NCI-H446 treated with DMSO at 0.1 percent for 48 hours (cell line): Measurements from ENCODE around the gene HNRNPF.
A peak's percentile ranks its signal among the peaks of the same experiment; 100 is the strongest.
"Not testable (repeated sequence)": the region's sequence is repeated elsewhere in the genome, so short reads cannot be mapped to it uniquely, and the experiment has no call there.

Experiments used
- DNase-seq: peaks from one replicate; lab custom pipeline; 2025; lab: John Stamatoyannopoulos, UW

Gene HNRNPF, protein sequence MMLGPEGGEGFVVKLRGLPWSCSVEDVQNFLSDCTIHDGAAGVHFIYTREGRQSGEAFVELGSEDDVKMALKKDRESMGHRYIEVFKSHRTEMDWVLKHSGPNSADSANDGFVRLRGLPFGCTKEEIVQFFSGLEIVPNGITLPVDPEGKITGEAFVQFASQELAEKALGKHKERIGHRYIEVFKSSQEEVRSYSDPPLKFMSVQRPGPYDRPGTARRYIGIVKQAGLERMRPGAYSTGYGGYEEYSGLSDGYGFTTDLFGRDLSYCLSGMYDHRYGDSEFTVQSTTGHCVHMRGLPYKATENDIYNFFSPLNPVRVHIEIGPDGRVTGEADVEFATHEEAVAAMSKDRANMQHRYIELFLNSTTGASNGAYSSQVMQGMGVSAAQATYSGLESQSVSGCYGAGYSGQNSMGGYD

DNA sequence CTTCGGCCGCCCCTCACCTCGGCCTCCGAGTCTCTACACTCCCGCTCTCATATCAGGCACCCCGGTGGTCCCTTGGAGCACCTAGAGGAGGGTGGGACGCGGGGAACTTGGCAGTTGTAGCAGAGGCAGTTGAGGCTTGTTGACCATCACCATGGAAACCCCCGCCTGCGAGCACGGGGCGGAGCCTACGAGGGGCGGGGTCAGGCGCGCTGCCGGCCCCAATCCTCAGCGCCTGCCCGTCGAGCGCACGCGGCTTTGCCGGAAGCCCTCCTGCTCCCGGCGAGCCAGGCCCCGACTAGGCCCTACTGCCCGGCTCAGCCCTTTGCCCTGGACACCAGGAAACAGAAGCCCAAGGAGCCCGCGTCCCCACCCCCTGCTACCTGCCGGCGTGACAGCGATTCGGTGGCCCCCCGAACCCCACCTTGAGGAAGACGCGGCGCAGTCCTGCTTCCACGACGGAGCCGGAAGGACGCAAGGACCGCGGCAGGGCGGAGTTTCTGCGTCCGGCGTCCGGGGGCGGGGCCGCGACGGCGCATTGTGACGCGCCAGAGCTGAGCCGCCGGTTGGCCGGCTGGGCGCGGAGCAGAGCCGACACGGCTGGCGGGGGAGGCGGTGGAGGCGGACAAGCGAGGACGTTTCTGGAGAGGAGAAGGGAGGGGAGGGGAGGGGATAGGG lies at the start of gene HNRNPF:
TSS of gene HNRNPF (minus strand) at position 477 of the 675 bp plus-strand sequence. CDS start 21,302 bp downstream, outside the sequence.
- DNase-seq, result peak; percentile 70

DNA sequence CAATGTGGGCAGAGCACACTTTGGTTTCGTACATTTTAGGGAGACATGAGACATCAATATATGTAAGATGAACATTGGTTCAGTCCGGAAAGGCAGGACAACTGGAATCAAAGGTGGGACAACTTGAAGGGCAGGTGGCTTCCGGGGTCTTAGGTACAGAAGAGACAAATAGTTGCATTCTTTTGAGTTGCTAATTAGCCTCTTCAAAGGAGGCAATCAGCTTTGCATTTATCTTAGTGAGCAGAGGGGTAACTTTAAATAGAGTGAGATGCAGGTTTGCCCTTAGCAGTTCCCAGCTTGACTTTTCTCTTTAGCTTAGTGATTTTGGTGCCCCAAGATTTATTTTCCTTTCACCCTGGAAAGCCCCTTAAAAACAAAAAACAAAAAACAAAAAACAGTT lies 49.2 kb upstream of the HNRNPF start:
- DNase-seq, result no peak

DNA sequence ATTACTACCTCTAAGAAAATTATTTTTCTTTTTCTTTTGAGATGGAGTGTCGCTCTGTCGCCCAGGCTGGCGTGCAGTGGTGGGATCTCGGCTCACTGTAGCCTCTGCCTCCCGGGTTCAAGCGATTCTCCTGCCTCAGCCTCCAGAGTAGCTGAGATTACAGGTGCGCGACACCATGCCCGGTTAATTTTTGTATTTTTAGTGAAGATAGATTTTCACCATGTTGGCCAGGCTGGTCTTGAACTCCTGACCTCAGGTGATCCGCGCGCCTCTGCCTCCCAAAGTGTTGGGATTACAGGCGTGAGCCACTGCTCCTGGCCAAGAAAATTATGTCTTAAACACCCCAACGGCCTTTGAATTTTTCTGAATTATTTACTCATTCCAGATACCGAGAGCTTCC lies 47.6 kb upstream of the HNRNPF start:
- not testable (repeated sequence) for DNase-seq

DNA sequence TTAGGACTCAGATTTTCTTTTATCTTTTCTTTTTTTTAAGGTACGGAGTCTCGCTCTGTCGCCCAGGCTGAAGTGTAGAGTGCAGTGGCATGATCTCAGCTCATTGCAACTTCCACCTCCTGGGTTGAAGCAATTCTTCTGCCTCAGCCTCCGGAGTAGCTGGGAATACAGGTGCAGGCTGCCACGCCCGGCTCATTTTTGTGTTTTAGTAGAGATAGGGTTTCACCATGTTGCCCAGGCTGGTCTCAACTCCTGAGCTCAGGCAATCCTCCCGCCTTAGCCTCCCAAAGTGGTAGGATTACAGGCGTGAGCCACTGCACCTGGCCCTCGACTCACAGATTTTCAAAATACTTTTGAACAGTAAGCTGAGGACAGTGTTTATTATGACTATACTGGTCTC lies 45.0 kb upstream of the HNRNPF start:
- not testable (repeated sequence) for DNase-seq

DNA sequence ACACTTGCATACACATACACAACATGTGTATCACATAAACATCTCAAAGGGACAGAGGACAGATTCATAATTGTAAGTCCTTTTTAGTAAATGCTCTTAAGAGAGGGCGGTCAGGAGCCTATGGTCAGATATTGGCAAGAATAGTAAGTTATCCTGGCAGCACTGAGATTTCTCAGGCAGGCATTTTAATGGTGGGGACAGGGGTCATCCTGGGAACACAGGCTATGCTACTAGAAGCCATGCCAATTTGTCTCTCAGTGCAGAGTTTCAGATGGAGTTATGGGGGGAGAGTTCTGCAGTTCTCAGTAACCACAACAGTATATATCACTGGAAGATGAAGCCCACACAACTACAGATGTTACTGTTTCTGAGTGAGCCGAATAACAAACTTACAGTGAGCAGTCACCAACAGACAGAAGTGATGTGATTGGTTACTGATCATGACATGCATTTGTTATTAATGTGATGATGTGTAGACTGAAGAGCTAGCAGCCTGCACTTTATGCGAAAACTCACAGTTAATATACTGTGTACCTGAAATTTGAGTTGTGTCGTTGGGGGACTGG lies 44.4 kb upstream of the HNRNPF start:
- no peak for DNase-seq

DNA sequence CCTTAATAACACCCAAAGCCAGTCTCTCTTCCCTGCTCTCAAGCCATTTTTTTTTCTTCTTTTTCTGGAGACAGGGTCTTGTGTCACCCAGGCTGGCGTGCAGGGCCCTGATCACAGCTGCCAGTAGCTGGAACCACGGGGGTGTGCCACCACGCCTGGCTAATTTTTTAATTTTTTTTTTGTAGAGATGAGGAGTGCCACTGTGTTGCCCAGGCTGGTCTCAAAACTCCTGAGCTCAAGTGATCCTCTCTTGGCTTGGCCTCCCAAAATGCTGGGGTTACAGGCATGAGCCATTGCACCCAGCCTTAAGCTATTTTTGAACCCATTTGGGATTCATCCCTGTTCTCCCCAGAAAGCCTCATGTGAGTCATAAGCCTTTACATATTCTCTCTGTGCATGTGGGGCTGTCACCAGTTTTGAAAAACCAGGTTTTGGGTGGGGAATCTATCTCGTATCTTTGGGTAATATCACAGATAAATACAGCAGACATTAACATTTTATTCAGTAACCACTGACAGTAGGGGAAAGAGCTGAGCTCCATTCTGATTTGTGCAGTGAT lies 43.4 kb upstream of the HNRNPF start:
- no peak for DNase-seq

DNA sequence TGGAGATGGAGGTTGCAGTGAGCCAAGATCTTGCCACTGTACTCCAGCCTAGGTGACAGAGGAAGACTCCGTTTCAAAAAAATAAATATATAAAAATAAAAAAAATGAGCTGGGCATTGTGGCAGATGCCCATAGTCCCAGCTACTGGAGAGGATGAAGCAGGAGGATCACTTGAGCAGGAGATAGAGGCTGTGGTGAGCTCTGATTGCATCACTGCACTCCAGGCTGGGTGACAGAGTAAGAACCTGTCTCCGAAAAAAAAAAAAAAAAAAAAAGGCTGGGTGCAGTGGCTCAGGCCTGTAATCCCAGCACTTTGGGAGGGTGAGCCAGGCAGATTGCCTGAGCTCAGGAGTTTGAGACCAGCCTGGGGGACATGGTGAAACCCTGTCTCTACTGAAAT lies 39.8 kb upstream of the HNRNPF start:
- DNase-seq, result no peak

DNA sequence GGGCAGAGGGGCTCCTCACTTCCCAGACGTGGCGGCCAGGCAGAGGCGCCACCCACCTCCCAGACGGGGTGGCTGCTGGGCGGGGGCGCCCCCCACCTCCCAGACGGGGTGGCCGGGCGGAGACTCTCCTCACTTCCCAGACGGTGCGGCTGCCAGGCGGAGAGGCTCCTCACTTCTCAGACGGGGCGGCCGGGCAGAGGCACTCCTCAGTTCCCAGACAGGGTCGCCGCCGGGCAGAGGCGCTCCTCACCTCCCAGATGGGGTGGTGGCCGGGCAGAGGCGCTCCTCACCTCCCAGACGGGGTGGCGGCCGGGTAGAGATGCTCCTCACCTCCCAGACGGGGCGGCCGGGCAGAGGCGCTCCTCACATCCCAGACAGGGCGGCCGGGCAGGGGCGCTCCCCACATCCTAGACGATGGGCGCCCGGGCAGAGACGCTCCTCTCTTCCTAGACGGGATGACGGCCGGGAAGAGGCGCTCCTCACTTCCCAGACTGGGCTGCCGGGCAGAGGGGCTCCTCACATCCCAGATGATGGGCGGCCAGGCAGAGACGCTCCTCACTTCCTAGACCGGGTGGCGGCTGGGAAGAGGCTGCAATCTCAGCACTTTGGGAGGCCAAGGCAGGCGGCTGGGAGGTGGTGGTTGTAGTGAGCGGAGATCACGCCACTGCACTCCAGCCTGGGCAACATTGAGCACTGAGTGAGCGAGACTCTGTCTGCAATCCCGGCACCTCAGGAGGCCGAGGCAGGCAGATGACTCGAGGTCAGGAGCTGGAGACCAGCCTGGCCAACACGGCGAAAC lies 37.4 kb upstream of the HNRNPF start:
- not testable (repeated sequence) for DNase-seq

DNA sequence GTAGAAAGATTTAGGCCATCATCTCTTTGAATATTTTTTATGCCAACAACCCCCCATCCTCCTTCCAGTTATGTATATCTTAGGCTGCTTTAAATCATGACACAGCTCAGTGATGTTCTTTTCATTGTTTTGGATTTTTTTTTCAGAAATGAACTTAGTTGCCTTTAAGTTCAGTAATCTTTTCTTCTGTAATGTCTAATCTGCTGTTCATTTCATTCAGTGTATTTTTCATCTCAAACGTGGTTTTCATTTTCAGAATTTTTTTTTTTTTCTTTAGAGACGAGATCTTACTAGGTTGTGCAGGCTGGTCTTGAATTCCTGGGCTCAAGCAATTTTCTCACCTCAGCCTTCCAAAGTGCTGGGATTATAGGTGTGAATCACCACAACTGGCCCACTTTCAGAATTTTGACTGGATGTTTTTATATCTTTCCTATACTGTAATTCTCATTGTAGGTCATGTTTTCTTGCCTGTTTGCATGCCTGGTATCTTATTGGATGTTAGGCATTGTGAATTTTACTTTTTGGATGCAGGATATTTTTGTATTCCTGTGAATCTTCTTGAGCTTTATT lies 36.0 kb upstream of the HNRNPF start:
- no peak for DNase-seq

DNA sequence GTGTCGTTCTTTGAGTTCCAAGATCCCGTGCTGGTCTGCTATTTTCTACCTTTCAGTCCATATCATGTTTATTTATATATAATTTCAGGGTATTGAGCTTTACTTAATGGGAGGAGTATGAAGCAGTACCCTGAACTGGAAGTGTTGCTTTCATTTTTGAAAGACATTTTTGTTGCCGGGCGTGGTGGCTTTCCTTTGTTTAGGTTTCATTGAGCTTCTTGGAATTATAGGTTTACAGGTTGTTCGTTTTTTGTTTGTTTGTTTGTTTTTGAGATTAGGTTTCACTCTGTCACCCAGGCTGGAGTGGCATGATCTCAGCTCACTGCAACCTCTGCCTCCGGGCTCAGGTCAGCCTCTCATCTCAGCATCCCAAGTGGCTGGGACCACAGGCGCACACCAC lies 35.3 kb upstream of the HNRNPF start:
- DNase-seq, result no peak

DNA sequence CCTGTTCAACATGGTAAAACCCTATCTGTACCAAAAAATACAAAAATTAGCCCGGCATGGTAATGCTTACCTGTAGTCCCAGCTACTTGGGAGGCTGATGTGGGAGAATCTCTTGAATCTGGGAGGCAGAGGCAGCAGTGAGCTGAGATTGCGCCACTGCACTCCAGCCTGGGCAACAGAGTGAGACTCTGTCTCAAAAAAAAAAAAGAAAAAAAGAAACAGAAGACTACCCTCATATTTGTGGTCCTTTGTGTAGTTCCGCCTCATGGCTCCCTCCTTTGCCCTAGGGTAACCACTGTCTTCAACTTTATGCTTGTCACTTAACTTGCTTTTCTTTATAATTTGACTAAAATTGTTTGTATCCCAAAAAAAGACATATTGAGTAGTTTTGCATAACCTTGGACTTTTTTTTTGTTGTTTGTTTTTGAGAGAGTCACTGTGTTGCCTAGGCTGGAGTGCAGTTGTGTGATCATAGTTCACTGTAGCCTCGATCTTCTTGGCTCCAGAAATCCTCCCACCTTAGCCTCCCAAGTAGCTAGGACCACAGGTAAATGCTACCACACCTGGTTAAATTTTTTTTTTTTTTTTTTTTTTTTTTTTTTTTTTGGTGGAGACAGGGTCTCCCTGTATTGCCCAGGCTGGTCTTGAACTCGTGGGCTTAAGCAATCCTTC lies 31.6 kb upstream of the HNRNPF start:
- no peak for DNase-seq

DNA sequence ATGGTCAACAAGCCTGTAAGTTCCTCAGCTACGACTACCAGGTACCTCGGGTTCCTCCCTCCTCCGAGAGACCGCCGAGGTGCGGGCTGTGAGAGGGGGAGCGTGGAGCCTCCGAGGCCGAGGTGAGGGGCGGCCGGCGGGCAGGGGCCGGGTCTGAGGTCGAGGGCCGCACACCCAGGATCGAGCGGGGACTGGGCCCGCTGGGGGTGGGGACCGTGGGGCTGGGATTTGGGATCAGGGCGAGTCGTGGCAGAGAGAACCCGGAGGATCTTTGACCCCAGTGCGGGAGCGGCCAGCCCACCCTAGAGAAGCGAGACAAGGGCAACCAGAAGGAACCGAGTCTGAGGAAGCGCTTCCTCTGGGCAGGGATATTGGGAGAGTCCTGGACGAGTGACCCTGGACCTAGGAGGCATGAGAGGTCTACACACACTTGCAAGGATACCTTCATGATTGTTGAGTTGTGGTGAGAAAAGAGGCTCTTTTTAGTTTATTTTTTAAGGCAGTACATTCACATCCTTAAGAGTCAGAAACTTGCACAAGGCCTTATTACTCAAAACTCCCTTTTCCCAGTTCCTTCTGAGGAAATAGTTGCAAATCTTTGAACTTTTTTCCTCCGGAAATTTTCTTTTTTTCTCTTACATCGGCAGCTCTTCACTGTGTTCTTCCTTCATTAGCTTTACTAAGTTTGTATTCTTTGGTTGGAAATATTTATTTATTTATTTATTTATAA lies 28.3 kb upstream of the HNRNPF start:
- no peak for DNase-seq

DNA sequence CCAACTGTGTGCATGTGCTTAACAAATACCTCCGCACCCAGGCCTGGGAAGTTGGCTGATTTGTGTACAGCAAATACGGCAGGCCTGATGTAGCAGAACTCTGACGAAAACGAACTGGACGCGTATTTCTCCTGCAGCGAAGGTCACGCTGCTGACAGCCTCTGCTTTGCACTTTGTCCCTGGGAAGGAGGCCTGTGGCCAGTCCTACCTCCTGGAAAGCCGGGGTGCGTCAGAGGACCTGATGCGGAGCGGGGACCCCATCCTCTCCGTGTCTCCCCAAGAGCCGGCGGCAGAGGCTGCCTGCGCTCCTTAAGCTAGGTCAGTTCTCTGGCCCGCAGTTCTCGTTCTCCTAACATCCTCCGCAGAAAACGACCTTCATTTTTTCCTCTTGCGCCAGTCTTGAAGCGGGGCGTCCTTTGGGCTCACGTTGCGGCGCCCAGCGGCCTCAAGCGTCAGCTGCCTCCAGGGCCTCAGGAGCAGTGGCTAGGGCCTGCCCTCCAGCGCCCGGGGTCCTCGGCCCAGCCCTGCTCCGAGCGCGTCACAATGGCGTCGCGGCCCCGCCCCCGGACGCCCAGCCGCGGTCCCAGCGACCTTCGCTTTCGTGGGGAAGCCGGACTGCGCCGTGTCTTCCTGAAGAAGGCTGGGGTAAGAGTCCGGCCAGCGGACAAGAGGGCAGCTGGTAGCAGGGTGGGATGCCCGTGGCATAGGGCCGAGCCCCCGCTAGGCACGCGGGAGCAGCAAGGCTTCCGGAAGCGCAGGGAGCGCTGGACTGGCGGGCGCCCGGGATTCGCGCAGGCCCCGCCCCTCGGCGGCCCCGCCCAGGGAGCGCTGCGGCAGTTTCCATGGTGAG lies 27.5 kb upstream of the HNRNPF start, which contains the start of gene ZNF487:
TSS of gene ZNF487 (plus strand) at position 821 of the 850 bp plus-strand sequence. CDS start 38,703 bp downstream, outside the sequence.
- peak; percentile 27 for DNase-seq

DNA sequence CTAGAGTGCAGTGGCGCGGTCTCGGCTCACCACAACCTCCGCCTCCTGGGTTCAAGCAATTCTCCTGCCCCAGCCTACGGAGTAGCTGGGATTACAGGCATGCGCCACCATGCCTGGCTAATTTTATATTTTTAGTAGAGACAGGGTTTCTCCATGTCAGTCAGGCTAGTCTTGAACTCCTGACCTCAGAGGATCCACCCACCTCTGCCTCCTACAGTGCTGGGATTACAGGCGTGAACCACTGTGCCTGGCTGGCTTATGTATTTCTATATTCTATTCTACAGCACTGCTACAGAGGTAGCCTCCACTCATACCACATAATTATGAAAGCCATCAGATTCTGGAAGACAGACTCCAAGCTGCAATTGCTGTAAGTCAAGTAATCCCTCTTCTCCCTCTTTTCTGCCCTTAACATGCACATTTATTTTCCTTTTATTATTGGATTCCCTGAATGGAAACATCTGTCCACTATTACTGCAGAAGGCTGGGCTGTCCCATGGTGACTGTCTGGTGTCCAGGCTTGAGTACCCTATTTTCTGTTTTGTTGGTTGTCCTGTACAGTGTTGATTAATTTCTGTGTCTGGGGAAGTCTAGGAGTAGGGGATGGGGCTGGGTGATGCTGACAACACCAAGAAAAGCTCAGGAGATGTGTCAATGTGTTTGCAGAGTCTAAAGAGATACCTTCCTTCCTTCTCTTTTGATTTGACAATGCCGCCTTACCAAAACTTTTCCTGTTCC lies 22.1 kb upstream of the HNRNPF start:
- no peak for DNase-seq

DNA sequence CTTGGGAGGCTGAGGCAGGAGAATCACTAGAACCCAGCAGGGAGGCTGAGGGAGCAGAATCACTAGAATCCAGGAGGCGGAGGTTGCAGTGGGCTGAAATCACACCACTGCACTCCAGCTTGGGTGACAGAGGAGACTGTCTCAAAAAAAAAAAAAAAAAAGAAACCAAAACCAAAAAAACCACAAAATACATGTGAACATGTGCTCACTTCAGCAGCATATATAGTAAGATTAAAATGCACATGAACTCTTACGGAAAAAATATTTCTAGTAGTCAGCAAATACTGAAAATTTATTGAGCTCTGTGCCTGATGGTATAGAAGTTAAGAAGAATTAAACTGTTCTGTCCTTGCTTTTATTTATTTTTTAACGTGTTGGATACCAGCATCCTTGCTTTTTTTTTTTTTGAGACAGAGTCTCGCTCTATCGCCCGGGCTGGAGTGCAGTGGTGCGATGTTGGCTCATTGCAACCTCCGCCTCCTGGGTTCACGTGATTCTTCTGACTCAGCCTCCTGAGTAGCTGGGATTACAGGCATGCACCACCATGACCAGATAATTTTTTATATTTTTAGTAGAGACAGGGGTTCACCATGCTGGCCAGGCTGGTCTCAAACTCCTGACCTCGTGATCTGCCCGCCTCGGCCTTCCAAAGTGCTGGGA lies 18.3 kb upstream of the HNRNPF start:
- DNase-seq, result no peak

DNA sequence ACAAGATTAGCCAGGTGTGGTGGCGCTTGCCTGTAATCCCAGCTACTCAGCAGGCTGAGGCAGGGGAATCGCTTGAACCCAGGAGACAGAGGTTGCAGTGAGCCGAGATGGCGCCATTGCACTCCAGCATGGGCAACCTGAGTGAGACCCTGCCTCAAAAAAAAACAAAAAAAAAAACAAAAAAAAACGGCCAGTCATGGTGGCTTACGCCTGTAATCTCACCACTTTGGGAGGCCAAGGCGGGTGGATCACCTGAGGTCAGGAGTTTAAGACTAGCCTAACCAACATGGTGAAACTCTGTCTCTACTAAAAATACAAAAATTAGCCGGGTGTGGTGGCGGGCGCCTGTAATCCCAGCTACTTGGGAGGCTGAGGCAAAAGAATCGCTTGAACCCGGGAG lies 17.5 kb upstream of the HNRNPF start:
- not testable (repeated sequence) for DNase-seq

DNA sequence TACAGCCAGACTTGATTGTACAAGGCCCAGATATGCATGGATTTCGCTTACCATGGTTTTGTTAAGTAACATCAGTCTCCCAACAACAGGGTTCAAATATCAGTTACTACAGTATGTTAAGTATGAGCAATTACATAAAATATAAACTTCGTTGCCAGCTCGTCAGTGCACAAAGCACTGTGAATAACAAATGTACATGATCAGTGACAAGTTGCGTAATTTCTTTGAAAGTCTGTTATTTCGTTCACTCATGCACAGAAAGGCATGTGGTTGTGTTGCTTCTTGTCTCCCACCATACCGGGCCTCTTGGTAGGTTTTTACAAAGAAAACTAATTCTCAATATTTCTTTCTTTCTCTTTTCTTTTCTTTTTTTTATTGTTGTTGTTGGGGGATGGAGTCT lies 15.4 kb upstream of the HNRNPF start:
- DNase-seq, result no peak

DNA sequence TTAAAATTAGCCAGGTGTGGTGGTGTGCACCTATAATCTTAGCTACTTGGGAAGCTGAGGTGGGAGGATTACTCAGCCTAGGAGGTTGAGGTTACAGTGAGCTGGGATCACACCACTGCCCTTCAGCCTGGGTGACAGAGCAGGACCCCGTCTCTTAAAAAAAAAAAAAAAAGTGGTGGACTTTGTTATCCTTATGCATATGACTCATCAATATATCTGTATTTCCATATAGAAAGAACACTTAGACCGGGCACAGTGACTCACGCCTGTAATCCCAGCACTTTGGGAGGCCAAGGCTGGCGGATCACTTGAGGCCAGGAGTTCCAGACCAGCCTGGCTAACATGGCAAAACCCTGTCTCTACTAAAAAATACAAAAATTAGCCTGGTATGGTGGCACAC lies 13.0 kb upstream of the HNRNPF start:
- not testable (repeated sequence) for DNase-seq
